Urothelium cell line (cell line): ENCODE data around the gene CELA2B.
"Not testable (repeated sequence)": the region's sequence is repeated elsewhere in the genome, so short reads cannot be mapped to it uniquely, and the experiment has no call there.

Source experiments
- DNase-seq: peaks from one replicate; pipeline ENCODE4 v3.0.0; 2011; ENCODE audit warnings: low spot score, mixed read lengths
- FAIRE-seq: peaks from 2 replicates; lab custom pipeline; 2011; peaks lifted over from hg19 to GRCh38; lab: Jason Lieb, UNC

Gene CELA2B

GRCh38 chr1:15492596-15492995, 16.7 kb downstream of the CELA2B start:
- FAIRE-seq (no peak), DNase-seq (no peak)

- DNase-seq (no peak), FAIRE-seq (no peak)
Observed at GRCh38 chr1:15493869-15494390, 18.0 kb downstream of the CELA2B start.

GRCh38 chr1:15500184-15501178, 24.6 kb downstream of the CELA2B start:
- FAIRE-seq = no peak
- no peak for DNase-seq

- DNase-seq (peak; percentile 73), FAIRE-seq (no peak)
Observed at GRCh38 chr1:15501208-15502032, 25.5 kb downstream of the CELA2B start.

GRCh38 chr1:15504436-15504835, 28.5 kb downstream of the CELA2B start:
- DNase-seq (no peak), FAIRE-seq (no peak)

GRCh38 chr1:15506831-15507230, 30.9 kb downstream of the CELA2B start:
- FAIRE-seq (no peak), DNase-seq (no peak)

- FAIRE-seq = no peak
- no peak for DNase-seq
Observed at GRCh38 chr1:15507278-15507677, 31.4 kb downstream of the CELA2B start.

- DNase-seq (no peak), FAIRE-seq (no peak)
Observed at GRCh38 chr1:15508700-15509487, 33.0 kb downstream of the CELA2B start.

GRCh38 chr1:15509586-15509985, 33.7 kb downstream of the CELA2B start:
- FAIRE-seq = no peak
- DNase-seq = no peak

GRCh38 chr1:15510611-15511405, 34.9 kb downstream of the CELA2B start:
- DNase-seq (no peak), FAIRE-seq (no peak)

- DNase-seq (no peak), FAIRE-seq (no peak)
Observed at GRCh38 chr1:15513192-15513591, 37.3 kb downstream of the CELA2B start.

- DNase-seq (no peak), FAIRE-seq (no peak)
Observed at GRCh38 chr1:15513919-15514318, 38.0 kb downstream of the CELA2B start.

- not testable (repeated sequence) for DNase-seq, FAIRE-seq
Observed at GRCh38 chr1:15514557-15514956, 38.7 kb downstream of the CELA2B start.

- DNase-seq = no peak
- no peak for FAIRE-seq
Observed at GRCh38 chr1:15515022-15515663, 39.2 kb downstream of the CELA2B start.

GRCh38 chr1:15519625-15520024, 43.7 kb downstream of the CELA2B start:
- FAIRE-seq = no peak

GRCh38 chr1:15521206-15521906, 45.5 kb downstream of the CELA2B start:
- FAIRE-seq, DNase-seq: not testable (repeated sequence)

More at GRCh38 chr1:15519625-15520024, 43.7 kb downstream of the CELA2B start:
- no peak for DNase-seq

- DNase-seq = no peak
- FAIRE-seq = no peak
Observed at GRCh38 chr1:15522551-15522950, 46.6 kb downstream of the CELA2B start.
